GM12875 (cell line): ENCODE measurements around the gene ACADS.

Experiments used
- H3K4me3 ChIP-seq: one replicate; pipeline ENCODE4 v1.5.1; 2011; ENCODE audit warnings: low read depth, low read length, control low read depth
- TF ChIP-seq, protein P1 (sequence below): IDR thresholded peaks from 2 replicates; pipeline ENCODE4 v1.5.1; 2011; ENCODE audit warnings: low read depth, mild to moderate bottlenecking, control low read depth, inconsistent platforms, low read length, moderate library complexity, borderline replicate concordance; ENCODE audit not compliant: insufficient read depth

Gene ACADS

DNA sequence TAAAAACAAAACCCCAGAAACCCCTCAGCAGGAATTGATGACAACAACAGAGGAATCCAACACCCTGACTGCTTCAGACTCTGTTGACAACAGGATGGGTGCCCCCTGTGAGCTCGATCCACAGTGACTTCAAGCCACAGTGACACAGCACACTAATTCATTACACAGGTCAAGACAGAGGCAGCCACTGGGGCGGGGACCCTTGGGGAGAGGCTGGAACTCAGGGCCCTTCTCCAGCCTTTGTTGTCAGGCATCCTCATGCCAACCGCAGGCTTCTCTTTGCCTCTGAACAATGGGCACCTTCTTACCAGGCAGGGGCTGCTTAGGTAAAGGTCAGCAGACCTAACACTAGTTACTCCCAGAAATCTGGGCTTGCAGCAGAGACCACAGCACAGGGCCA lies 37.6 kb downstream of the ACADS start:
- TF ChIP-seq, protein P1, sequence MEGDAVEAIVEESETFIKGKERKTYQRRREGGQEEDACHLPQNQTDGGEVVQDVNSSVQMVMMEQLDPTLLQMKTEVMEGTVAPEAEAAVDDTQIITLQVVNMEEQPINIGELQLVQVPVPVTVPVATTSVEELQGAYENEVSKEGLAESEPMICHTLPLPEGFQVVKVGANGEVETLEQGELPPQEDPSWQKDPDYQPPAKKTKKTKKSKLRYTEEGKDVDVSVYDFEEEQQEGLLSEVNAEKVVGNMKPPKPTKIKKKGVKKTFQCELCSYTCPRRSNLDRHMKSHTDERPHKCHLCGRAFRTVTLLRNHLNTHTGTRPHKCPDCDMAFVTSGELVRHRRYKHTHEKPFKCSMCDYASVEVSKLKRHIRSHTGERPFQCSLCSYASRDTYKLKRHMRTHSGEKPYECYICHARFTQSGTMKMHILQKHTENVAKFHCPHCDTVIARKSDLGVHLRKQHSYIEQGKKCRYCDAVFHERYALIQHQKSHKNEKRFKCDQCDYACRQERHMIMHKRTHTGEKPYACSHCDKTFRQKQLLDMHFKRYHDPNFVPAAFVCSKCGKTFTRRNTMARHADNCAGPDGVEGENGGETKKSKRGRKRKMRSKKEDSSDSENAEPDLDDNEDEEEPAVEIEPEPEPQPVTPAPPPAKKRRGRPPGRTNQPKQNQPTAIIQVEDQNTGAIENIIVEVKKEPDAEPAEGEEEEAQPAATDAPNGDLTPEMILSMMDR = no peak
- no peak overlapping the region for H3K4me3 ChIP-seq

DNA sequence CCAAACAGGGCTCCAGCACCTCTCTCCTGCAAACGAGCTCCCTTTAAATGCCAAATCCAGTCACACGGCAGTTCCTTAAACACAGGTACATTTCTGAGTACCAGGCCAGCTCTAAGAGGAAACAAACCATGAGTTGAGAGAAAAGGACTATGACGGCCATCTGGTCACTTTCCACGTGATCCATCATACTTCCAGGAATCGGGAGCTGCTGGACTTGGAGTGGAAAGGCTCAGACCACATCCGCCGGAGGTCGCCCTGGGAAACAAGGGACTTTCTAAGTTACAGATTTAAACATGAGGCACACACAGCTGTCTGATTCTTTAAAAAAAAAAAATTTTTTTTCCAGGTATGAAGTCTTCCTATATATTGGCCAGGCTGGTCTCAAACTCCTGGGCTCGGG lies 39.2 kb downstream of the ACADS start:
- no peak overlapping the region for H3K4me3 ChIP-seq
- TF ChIP-seq, protein P1 = no peak

DNA sequence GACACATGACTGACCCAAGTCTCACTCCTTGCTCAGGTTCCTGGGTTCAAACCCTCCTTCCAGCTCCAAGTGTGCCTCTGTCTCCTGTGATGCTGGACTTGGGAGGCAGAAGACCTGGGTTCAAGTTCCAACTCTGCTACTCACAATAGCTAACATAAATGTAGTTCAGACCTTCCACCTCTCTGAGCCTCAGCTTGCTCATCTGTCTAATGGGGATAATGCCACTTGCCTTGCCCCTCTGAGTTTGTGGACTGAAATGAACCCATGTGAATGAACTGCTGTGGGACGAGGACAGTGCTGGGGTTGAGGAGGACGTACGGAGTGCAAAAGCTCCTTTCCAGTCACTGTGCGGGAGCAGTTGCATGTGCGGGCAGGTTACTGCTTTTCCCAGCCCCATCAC lies 40.9 kb downstream of the ACADS start:
- TF ChIP-seq, protein P1 = no peak

DNA sequence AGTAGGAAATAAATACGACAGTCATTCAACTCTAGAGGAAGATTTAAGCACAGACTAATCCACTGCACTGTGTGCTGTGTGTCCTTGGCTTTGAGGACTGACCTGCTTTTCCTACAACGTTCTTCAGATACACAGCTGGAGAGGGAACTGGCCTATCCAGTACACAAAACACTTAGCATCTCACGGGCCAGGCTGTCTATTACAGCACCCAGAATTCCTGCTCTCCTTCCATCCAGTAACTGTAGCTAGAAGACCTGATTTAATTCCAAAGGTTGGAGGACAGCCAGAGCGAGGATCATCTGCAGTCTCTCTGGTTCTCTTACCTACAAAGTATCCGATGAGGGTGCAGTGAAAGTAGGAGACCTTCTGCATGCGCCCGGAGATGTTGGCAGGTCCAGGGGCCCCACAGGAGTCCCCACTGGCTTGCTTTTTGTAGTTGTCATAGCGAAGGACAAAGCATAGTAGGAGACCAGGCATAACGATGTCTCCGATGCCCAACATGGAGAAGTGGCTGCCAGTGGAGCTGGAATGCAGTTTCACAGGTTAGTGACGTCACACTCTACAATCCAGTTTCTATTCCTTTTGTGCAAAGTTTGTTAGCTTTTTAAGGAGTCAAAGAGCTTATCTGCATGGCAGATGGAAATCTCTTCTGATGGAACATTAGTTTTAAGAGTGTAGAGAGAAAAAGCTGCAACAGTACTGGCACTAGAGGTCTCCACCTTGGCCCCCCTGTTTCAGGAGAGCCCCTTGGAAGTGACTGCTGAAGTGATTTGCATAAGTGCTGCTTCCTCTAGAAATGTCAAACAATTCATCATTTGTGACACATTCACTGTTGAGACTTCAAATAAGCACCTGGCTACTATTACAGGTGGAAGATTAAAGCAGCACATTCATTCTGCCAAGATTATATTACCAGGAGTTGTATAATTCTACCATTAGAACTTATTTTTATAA lies 41.7 kb downstream of the ACADS start:
- H3K4me3 ChIP-seq = no peak overlapping the region

More for the DNA sequence above, 40.9 kb downstream of the ACADS start:
- H3K4me3 ChIP-seq = no peak overlapping the region

DNA sequence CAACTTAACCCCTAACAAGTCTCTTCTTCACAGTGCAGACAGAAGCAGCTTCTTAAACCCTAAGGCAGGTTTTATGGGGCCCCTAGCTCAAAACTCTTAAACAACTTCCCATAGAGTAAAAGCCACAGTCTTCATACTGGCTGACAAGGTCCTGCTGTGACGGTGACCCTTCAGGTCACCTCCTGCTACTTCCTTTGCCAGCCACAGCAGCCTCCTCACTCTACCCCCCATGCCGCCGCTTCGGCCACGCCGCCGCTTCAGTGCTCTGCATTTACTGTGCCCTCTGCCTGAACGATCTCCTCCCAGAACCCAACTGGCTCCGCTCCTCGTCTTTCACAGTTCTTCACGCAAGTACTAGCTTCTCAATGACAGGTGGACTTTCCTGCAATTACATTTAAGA lies 45.5 kb downstream of the ACADS start:
- TF ChIP-seq, protein P1 = no peak
- no peak overlapping the region for H3K4me3 ChIP-seq

More for the DNA sequence above, 41.7 kb downstream of the ACADS start:
- TF ChIP-seq, protein P1 = no peak

DNA sequence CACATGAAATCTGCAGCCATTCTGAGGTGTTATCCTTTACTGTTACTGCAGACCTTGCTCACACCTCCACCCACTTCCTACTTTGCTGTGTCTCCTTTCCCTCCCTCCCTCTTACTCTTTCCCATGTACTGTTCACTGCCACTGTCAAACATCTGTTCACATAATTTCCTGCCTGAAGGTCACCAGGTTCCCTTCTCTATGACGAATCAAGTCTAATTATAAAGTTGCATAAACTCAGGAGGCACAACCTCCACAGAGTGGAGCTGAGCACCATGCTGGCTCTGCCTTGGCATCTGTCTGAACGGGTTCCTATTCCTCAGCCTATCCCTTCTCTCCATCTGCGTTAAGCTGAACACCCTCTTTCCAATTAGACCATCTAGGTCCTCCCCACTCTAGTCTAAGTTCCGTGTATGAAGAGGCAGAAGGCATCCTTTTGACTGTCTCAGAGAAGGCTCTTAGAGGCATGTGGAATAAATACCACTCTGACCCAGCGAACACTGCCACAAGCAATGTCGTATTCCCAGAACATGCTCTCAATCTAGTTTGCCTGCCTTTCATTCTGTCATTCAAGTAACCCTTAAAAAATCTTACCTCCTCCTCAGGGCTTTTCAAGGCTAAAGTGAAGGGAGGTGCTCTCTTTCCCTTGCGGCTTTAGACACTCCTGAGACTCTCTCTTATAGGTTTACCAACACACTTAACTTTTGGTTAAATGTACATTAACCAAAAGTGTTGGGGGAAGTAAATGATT lies 48.7 kb downstream of the ACADS start:
- TF ChIP-seq, protein P1 = no peak
- no peak overlapping the region for H3K4me3 ChIP-seq
